H1 (cell line): ENCODE data around the gene HHAT. TPM values are rescaled to one million over a fixed set of nuclear protein-coding genes. Genes with fewer than 3 reads are reported as not detected.

Experiments
- CTCF ChIA-PET: fragments of 300-600 bp; sonication (Branson Sonifier 250); formaldehyde crosslinking; loops from one replicate; lab custom pipeline; 2021; ENCODE audit not compliant: partially characterized antibody; lab: Charles Lee
- POLR2A ChIA-PET: fragments of 300-600 bp; sonication (Branson Sonifier 250); formaldehyde crosslinking; loops from one replicate; lab custom pipeline; 2021; ENCODE audit warnings: inconsistent platforms; ENCODE audit not compliant: partially characterized antibody; lab: Charles Lee
- DNase-seq, 2 experiments: peaks; one replicate each; pipeline versions ENCODE4 v3.0.0 to v3.0.0-alpha.2; 2010 to 2022; ENCODE audit warnings: low spot score in 2 of 2, low read depth in 1 of 2, mixed read lengths in 1 of 2
- FAIRE-seq: peaks from 2 replicates; lab custom pipeline; 2011; peaks lifted over from hg19 to GRCh38; lab: Jason Lieb, UNC
- H2AFZ ChIP-seq: 2 replicates; pipeline ENCODE4 v1.8.1; 2012; ENCODE audit warnings: low read length, inconsistent platforms
- H2AK5ac ChIP-seq: 2 replicates; pipeline ENCODE4 v1.6.1; 2013; ENCODE audit warnings: low read depth, low read length
- H2BK120ac ChIP-seq: replicated peaks from 2 replicates; pipeline ENCODE3; 2013; ENCODE audit warnings: low read depth, low read length, inconsistent platforms
- H2BK12ac ChIP-seq: 2 replicates; pipeline ENCODE4 v1.6.1; 2013; ENCODE audit warnings: low read depth, low read length
- H2BK15ac ChIP-seq: 2 replicates; pipeline ENCODE4 v1.6.1; 2013; ENCODE audit warnings: low read length
- H2BK20ac ChIP-seq: 2 replicates; pipeline ENCODE4 v1.6.1; 2013; ENCODE audit warnings: low read length
- H2BK5ac ChIP-seq: 2 replicates; pipeline ENCODE4 v1.6.1; 2013; ENCODE audit warnings: low read depth, low read length
- H3K14ac ChIP-seq: 2 replicates; pipeline ENCODE4 v1.6.1; 2013; ENCODE audit warnings: inconsistent platforms; ENCODE audit not compliant: insufficient read length
- H3K18ac ChIP-seq: 2 replicates; pipeline ENCODE4 v1.6.1; 2013; ENCODE audit warnings: low read length; ENCODE audit errors: extremely low read depth
- H3K23ac ChIP-seq: 2 replicates; pipeline ENCODE4 v1.6.1; 2013; ENCODE audit warnings: inconsistent platforms; ENCODE audit not compliant: insufficient read length
- H3K23me2 ChIP-seq: 2 replicates; pipeline ENCODE4 v1.6.1; 2013; ENCODE audit warnings: low read depth, low read length
- H3K27ac ChIP-seq: 2 replicates; pipeline ENCODE4 v1.6.1; 2011; ENCODE audit warnings: low read depth, low read length, inconsistent platforms
- H3K27me3 ChIP-seq, 4 experiments: replicated peaks in 1 of 4; 1 replicate in 1 of 4; 2 replicates in 3 of 4; pipeline versions ENCODE4 v1.6.1 to v1.8.1; 2011 to 2013; ENCODE audit warnings: low read length in 3 of 4, mild to moderate bottlenecking in 3 of 4, inconsistent platforms in 2 of 4, mixed read lengths in 2 of 4, moderate library complexity in 1 of 4; ENCODE audit not compliant: control insufficient read depth in 3 of 4, insufficient read depth in 3 of 4; ENCODE audit errors: extremely low read depth in 1 of 4
- H3K36me3 ChIP-seq, 4 experiments: 2 replicates each; pipeline versions ENCODE4 v1.6.1 to v1.8.1; 2011 to 2013; ENCODE audit warnings: mild to moderate bottlenecking in 4 of 4, low read length in 3 of 4, moderate library complexity in 2 of 4, control low read depth in 1 of 4, inconsistent platforms in 1 of 4; ENCODE audit not compliant: insufficient read depth in 4 of 4, control insufficient read depth in 2 of 4
- H3K4ac ChIP-seq: replicated peaks from 2 replicates; pipeline ENCODE3; 2013; ENCODE audit warnings: low read length, low read depth, mixed read lengths, inconsistent platforms; ENCODE audit not compliant: insufficient read length
- H3K4me1 ChIP-seq, 4 experiments: replicated peaks in 1 of 4; 1 replicate in 1 of 4; 2 replicates in 3 of 4; pipeline versions ENCODE4 v1.6.1 to v1.8.1; 2011 to 2013; ENCODE audit warnings: low read length in 3 of 4, inconsistent platforms in 2 of 4, mixed read lengths in 1 of 4; ENCODE audit not compliant: insufficient read depth in 4 of 4, control insufficient read depth in 3 of 4
- H3K4me2 ChIP-seq, 2 experiments: 2 replicates each; pipeline versions ENCODE4 v1.6.1 to v1.8.1; 2011 to 2013; ENCODE audit warnings: low read depth in 2 of 2, low read length in 2 of 2, control low read depth in 1 of 2, inconsistent platforms in 1 of 2, mild to moderate bottlenecking in 1 of 2; ENCODE audit not compliant: insufficient read depth in 1 of 2
- H3K4me3 ChIP-seq, 4 experiments: fragments of 200-600, 300-600 bp in 1 of 4; sonication (generic), shearing (Covaris generic), sonication (Bioruptor Twin) in 1 of 4; 2 replicates each; pipeline versions ENCODE4 v1.5.1 to v1.8.1; 2011 to 2016; ENCODE audit warnings: low read length in 4 of 4, low read depth in 3 of 4, control low read depth in 2 of 4, inconsistent platforms in 2 of 4, mild to moderate bottlenecking in 2 of 4, mixed read lengths in 1 of 4, moderate library complexity in 1 of 4; ENCODE audit not compliant: insufficient read depth in 2 of 4; ENCODE audit errors: extremely low read depth in 1 of 4
- H3K56ac ChIP-seq: replicated peaks from 2 replicates; pipeline ENCODE3; 2013; ENCODE audit warnings: low read depth, mild to moderate bottlenecking, mixed read lengths, low read length, inconsistent platforms; ENCODE audit not compliant: insufficient read length
- H3K79me1 ChIP-seq: 2 replicates; pipeline ENCODE4 v1.6.1; 2013; ENCODE audit warnings: low read depth, low read length, control low read depth
- H3K79me2 ChIP-seq, 2 experiments: 2 replicates each; pipeline versions ENCODE4 v1.6.1 to v1.8.1; 2012 to 2013; ENCODE audit warnings: low read length in 2 of 2, mild to moderate bottlenecking in 2 of 2, inconsistent platforms in 1 of 2; ENCODE audit not compliant: insufficient read depth in 2 of 2, control insufficient read depth in 1 of 2
- H3K9ac ChIP-seq, 4 experiments: replicated peaks in 1 of 4; 1 replicate in 1 of 4; 2 replicates in 3 of 4; pipeline versions ENCODE4 v1.6.1 to v1.8.1; 2011 to 2013; ENCODE audit warnings: low read depth in 3 of 4, low read length in 3 of 4, control low read depth in 2 of 4, mild to moderate bottlenecking in 2 of 4, moderate library complexity in 2 of 4, inconsistent platforms in 1 of 4; ENCODE audit errors: extremely low read depth in 1 of 4
- H3K9me3 ChIP-seq, 2 experiments: 2 replicates each; pipeline versions ENCODE4 v1.6.1 to v1.8.1; 2012 to 2013; ENCODE audit warnings: mild to moderate bottlenecking in 2 of 2, moderate library complexity in 2 of 2, control low read depth in 1 of 2, inconsistent platforms in 1 of 2, low read depth in 1 of 2, low read length in 1 of 2, mixed read lengths in 1 of 2; ENCODE audit not compliant: insufficient read depth in 2 of 2
- H4K20me1 ChIP-seq, 2 experiments: replicated peaks in 1 of 2; 2 replicates each; pipeline versions ENCODE3 to v1.8.1; 2011 to 2013; ENCODE audit warnings: inconsistent platforms in 2 of 2, low read length in 2 of 2, mild to moderate bottlenecking in 1 of 2; ENCODE audit not compliant: insufficient read depth in 2 of 2, control insufficient read depth in 1 of 2
- H4K5ac ChIP-seq: 2 replicates; pipeline ENCODE4 v1.6.1; 2013; ENCODE audit warnings: low read length, low read depth, mixed read lengths, inconsistent platforms; ENCODE audit not compliant: insufficient read length
- H4K8ac ChIP-seq: 2 replicates; pipeline ENCODE4 v1.8.0; 2013; ENCODE audit warnings: mild to moderate bottlenecking, moderate library complexity, low read length, inconsistent platforms; ENCODE audit not compliant: insufficient read depth; ENCODE audit errors: extremely low read depth
- H4K91ac ChIP-seq: replicated peaks from 2 replicates; pipeline ENCODE3; 2013; ENCODE audit warnings: low read length, mixed read lengths, inconsistent platforms; ENCODE audit not compliant: insufficient read length
- BCL11A ChIP-seq, 2 experiments: IDR thresholded peaks; one replicate each; pipeline ENCODE4 v1.6.1; 2011; ENCODE audit warnings: low read depth in 2 of 2, low read length in 2 of 2, mild to moderate bottlenecking in 2 of 2
- BRCA1 ChIP-seq: IDR thresholded peaks from 2 replicates; pipeline ENCODE4 v1.6.1; 2012; ENCODE audit warnings: low read depth, low read length, improper control_type of control experiment
- CTBP2 ChIP-seq: IDR thresholded peaks from 2 replicates; pipeline ENCODE4 v1.7.0; 2011; ENCODE audit warnings: borderline replicate concordance, mild to moderate bottlenecking, moderate library complexity, mixed read lengths, low read length; ENCODE audit not compliant: insufficient read depth, insufficient read length
- GABPA ChIP-seq: IDR thresholded peaks from 2 replicates; pipeline ENCODE4 v1.6.1; 2011; ENCODE audit warnings: mild to moderate bottlenecking, low read length, moderate library complexity, borderline replicate concordance; ENCODE audit not compliant: insufficient read depth
- HDAC6 ChIP-seq: IDR thresholded peaks from one replicate; pipeline ENCODE4 v1.7.1; 2012; ENCODE audit warnings: low read depth, mild to moderate bottlenecking, inconsistent platforms, low read length, moderate library complexity
- KDM5A ChIP-seq: fragments of 200-600 bp; IDR thresholded peaks from 2 replicates; pipeline ENCODE4 v1.7.1; 2012; ENCODE audit warnings: mild to moderate bottlenecking, low read length, inconsistent platforms, mixed read lengths
- NANOG ChIP-seq: IDR thresholded peaks from 2 replicates; pipeline ENCODE4 v1.6.1; 2011; ENCODE audit warnings: low read length, low read depth, mild to moderate bottlenecking, inconsistent platforms; ENCODE audit not compliant: insufficient read depth, poor library complexity, severe bottlenecking
- TAF7 ChIP-seq: optimal IDR thresholded peaks from 2 replicates; pipeline ENCODE3; 2011; ENCODE audit warnings: low read depth, mild to moderate bottlenecking, inconsistent platforms, low read length, moderate library complexity, borderline replicate concordance
- YY1 ChIP-seq: IDR thresholded peaks from 2 replicates; pipeline ENCODE4 v1.6.1; 2011; ENCODE audit warnings: low read depth, mild to moderate bottlenecking, low read length
- WGBS, 2 experiments: shearing (Covaris generic) in 1 of 2; methylation state at CpG; one replicate each; pipeline versions ENCODE4 v1.1.6 to v1.1.7; 2013 to 2015; ENCODE audit warnings: low lambda C conversion rate in 2 of 2, mixed read lengths in 2 of 2, inconsistent platforms in 1 of 2, low coverage in 1 of 2, missing lambda C conversion rate in 1 of 2; ENCODE audit not compliant: insufficient replicate concordance in 2 of 2, insufficient coverage in 1 of 2, insufficient read length in 1 of 2; ENCODE audit errors: extremely low coverage in 1 of 2, missing lambda C conversion rate in 1 of 2; 5-methylcytosine and 5-hydroxymethylcytosine counted together
- polyA plus RNA-seq, 7 experiments: library from polyadenylated mRNA; depleted of rRNA in 3 of 7; stranded (reverse) in 5 of 7; unstranded in 2 of 7; fragments of >200 nt in 5 of 7; fragments of 200-250 nt in 2 of 7; gene quantifications; 1 replicate in 5 of 7; 2 replicates in 1 of 7; 4 replicates in 1 of 7; pipeline versions ENCODE4 v1.2.1 to v1.2.3, GENCODE V29; 2011 to 2013; ENCODE audit warnings: missing spikeins in 2 of 7, mixed read lengths in 2 of 7
- total RNA-seq: library from RNA; stranded (reverse); fragmentation: NEBNext Ultra II Directional; extraction: Animal tissue kit (Norgen Biotek cat#: 25700); gene quantifications from 2 replicates; pipeline ENCODE4 v1.2.1, GENCODE V29; 2021

The HHAT gene
- total and polyA plus RNA-seq, 2 of the 8 experiments (the other 6 are each of a cell fraction or from before 2014, with no cell fraction given), result 0.15 to 0.51 TPM

DNA sequence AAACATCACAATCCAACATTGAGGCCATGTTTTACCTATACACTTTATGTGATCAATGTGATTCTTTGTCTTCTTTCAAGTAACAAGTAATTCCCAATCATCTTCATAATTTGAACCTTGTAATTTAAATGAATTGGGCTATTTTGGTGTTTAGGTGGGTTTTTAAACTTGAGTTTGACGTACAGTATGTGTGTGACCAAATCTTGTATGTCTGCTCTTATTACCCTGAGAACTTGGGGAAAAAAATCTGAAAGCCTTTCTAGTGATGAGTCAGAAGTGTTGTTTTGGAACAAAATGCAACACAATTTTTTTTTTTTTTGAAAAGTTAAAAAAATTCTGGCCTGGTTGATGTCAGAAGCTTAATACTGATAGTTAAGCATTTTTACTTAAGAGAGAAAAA lies 68.5 kb downstream of the HHAT start:
- no peak overlapping the region for H2AFZ ChIP-seq
- no peak overlapping the region for H2BK120ac ChIP-seq
- no peak overlapping the region for H2BK20ac ChIP-seq
- H2BK5ac ChIP-seq, result no peak overlapping the region
- no peak overlapping the region for H3K18ac ChIP-seq
- H3K23me2 ChIP-seq, result no peaks in the 10 kb centered on the region; the same call in 1 of the 2 replicates
- H3K4me2 ChIP-seq, result no peak overlapping the region
- H3K27me3 ChIP-seq, result no peaks in the 10 kb centered on the region
- H3K4me3 ChIP-seq, result no peak overlapping the region
- no peak overlapping the region for H2BK12ac ChIP-seq
- no peaks in the 10 kb centered on the region for H3K4me1 ChIP-seq
- TF ChIP-seq BCL11A (IDR thresholded peaks at IDR 0.05; ENCODE audit: low read depth in 2 of 2, low read length in 2 of 2) (no peak), CTBP2 (no peak), HDAC6 (no peak), YY1 (no peak), NANOG (no peak), TAF7 (no peak), KDM5A (no peak), GABPA (no peak), BRCA1 (no peak)
- H3K56ac ChIP-seq, result no peak overlapping the region
- H2AK5ac ChIP-seq, result no peak overlapping the region
- no peaks in the 10 kb centered on the region for H3K79me1 ChIP-seq
- H4K8ac ChIP-seq, result no peak overlapping the region
- no peak overlapping the region for H3K27ac ChIP-seq
- 89% methylated on average over 1 of the region's 1 CpG; no CpG with 5 or more reads in 1 of the 2 experiments for WGBS, 2 experiments
- H3K14ac ChIP-seq, result no peak overlapping the region
- no peak for FAIRE-seq
- ChIA-PET CTCF (interaction anchor here (1.4 to 11.7 kb wide), 3 partner anchors 9 to 737 kb away, joined by 4 to 179 read pairs (median 6); partner anchors contain the start of gene KCNH1), POLR2A (interaction anchor here (16.0 kb wide), 1 partner anchor 23 kb away, joined by 197 read pairs; no protein-coding TSS in a partner anchor)
- H3K9me3 ChIP-seq, result no peaks in the 10 kb centered on the region
- no peaks in the 10 kb centered on the region for H4K20me1 ChIP-seq
- H3K4ac ChIP-seq, result no peak overlapping the region
- no peak overlapping the region for H2BK15ac ChIP-seq
- no peak overlapping the region for H4K91ac ChIP-seq
- no peaks in the 10 kb centered on the region for H3K79me2 ChIP-seq
- no peak overlapping the region for H3K23ac ChIP-seq
- H4K5ac ChIP-seq, result no peak overlapping the region
- H3K36me3 ChIP-seq, result no peaks in the 10 kb centered on the region
- no peak for DNase-seq
- H3K9ac ChIP-seq, result no peak overlapping the region
